GM12875 (cell line): ENCODE measurements around the gene RASSF8.

Experiments used
- H3K4me3 ChIP-seq: one replicate; pipeline ENCODE4 v1.5.1; 2011; ENCODE audit warnings: low read depth, low read length, control low read depth
- TF ChIP-seq, protein P1 (sequence below): IDR thresholded peaks from 2 replicates; pipeline ENCODE4 v1.5.1; 2011; ENCODE audit warnings: low read depth, mild to moderate bottlenecking, control low read depth, inconsistent platforms, low read length, moderate library complexity, borderline replicate concordance; ENCODE audit not compliant: insufficient read depth

RASSF8 gene

DNA sequence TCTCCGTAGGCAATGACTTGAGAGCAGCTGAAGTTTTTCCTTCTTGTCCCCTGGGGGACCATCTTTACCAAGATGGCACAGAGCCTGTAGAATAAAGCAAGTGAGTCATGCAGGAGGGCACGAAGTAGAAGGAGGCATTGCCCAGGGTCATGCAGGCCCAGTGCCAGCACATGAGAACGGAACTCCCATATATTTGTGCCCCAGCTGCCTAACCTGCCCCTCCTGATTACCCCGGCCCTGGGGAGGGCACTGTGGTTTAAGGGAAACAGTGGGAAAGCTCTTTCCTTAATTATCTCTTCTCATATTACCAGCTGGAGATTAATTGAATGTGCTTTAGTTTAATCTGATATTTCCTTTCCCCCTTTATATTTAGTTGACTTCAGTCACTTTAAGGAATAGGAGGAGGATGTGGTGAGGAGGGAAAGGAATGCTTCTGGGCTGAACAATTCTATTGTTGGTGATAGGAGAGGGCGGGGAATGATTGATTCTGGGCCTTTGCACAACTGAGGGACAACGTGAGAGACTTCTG is 51.9 kb downstream of the RASSF8 start:
- TF ChIP-seq, protein P1, sequence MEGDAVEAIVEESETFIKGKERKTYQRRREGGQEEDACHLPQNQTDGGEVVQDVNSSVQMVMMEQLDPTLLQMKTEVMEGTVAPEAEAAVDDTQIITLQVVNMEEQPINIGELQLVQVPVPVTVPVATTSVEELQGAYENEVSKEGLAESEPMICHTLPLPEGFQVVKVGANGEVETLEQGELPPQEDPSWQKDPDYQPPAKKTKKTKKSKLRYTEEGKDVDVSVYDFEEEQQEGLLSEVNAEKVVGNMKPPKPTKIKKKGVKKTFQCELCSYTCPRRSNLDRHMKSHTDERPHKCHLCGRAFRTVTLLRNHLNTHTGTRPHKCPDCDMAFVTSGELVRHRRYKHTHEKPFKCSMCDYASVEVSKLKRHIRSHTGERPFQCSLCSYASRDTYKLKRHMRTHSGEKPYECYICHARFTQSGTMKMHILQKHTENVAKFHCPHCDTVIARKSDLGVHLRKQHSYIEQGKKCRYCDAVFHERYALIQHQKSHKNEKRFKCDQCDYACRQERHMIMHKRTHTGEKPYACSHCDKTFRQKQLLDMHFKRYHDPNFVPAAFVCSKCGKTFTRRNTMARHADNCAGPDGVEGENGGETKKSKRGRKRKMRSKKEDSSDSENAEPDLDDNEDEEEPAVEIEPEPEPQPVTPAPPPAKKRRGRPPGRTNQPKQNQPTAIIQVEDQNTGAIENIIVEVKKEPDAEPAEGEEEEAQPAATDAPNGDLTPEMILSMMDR, result no peak
- H3K4me3 ChIP-seq, result no peak overlapping the region

DNA sequence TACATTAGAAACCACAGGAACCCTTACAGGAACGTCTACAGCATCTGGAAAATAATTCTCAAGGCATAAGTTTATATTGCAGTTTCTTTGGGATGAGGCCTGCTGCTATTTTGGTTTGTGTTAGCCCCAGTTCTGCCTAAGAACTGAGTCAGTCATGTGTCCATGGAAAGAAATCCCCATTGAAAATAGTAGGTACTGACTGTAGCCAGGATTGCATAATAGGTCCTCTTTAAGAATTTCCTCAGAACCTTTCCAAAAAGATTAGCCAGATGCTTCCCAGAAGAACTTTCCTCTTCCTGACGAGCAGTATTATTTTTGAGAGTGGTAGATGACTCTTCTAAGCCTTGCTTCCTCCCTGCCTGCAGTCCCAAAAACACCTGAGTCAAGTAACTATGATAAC is 52.6 kb downstream of the RASSF8 start:
- H3K4me3 ChIP-seq, result no peak overlapping the region
- TF ChIP-seq, protein P1, result no peak

DNA sequence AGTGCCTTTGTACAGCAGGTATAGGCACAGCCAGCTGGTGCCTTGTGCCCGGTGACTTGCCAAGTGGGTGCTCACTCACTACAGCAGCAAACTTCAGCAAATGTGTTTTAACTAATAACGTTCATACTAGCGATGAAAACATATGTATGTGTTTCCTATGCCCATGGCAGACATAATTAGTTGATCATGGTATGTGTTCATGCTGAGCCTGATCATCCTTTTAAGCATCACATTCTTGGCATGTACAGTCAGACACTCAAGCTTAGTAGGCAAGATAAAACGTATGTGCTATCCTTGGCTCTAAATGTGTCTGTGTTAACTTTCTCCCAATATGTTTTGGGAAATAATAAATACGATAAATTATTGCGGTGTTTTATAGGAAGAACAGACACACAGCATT is 55.6 kb downstream of the RASSF8 start:
- no peak overlapping the region for H3K4me3 ChIP-seq
- TF ChIP-seq, protein P1, result no peak

DNA sequence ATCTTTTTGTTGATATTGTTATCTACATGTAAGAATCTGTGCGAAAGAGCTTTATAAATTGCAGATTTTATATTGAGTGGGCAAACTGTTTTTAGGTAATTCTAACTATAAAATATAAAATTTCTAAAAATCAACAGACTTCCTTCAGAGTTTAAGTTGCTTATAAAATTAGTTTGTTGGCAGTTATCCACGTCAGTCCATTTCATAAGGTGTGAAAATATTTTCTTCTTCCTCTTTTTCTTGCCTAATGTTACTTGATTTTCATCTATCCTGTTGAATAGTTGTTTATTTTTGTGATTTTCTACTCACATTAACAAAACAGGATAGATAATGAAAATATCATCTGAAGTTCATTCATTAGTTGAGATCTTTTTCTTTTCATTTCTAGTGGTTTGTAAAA is 58.0 kb downstream of the RASSF8 start:
- TF ChIP-seq, protein P1, result no peak
- no peak overlapping the region for H3K4me3 ChIP-seq

DNA sequence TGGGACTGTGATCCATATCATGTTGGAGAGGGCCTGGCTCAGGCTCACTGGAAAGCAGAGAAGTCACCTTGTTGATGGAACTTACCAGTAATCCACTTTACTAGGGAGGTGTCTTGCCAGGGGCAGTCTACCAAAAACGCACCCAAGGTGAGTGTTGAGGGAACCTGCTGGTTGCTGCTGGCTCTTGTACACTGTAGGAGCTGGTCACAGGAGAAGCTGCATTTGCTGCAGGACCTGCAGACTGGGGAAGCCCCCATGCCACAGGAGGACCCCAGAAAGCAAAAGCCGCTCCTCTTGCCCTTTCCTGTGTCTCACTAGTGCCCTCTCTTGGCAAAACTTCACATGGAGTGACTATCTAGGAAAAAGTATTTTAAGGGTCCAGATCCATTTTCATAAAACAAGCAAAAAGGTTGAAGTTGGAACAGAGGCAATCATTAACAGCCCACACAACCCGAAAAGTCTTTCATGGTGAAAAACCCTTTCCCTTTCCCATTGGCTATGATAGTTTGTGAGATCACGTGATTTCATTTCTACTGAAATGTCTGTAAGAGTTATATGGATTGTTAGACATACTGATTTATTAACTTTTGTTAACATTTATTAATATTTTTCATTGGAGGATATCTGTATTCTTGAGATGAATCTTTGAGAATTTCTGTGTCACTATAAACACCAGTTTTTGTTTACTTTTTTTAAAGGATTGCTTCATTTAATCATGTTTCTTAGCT is 59.2 kb downstream of the RASSF8 start:
- TF ChIP-seq, protein P1, result peak; percentile 63; the same call in 1 of the 2 replicates
- no peak overlapping the region for H3K4me3 ChIP-seq

DNA sequence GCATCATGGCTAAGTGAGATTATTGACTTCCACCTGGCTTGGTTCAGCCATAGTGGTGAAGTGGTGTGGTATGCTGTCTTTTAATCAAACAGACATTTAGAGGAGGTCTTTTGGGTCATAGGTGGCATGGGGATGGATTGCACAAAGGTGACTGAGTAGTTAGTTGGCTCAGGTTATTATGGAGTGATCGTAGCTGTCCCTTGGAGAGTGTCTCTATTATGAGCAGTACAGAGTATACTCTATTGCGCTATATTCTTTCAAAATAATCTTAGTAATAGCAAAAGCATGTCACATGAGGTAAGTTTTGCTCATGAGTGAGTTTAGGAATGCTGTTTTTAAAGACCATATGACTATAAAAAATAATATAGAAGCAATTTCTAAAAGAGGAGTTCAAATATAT is 60.4 kb downstream of the RASSF8 start:
- no peak overlapping the region for H3K4me3 ChIP-seq
- TF ChIP-seq, protein P1, result no peak

DNA sequence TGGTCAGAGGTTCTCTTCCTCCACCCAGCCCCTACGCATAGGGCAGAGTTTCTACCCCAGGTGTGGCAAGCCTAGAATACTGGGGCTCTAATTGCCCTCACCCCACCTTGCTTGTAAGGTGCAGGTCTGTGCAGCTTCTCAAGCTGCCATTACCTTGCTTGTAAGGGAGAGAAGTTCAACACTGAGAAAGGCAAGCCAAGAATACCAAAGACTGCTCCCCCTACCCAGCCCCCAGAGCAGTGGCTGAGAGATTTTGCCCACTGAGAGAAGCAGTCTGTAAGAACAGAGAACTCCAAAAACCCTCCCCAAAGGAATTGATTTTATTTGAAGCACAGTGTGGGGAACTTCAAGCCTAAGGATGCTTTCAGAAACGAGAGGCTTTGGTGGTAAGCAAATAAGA is 63.1 kb downstream of the RASSF8 start:
- TF ChIP-seq, protein P1, result no peak
- no peak overlapping the region for H3K4me3 ChIP-seq
